IMR-90 (cell line): ENCODE measurements around the gene PM20D1. TPM values are rescaled to one million over a fixed set of nuclear protein-coding genes. Genes with fewer than 3 reads are reported as not detected.

Source experiments
- ATAC-seq: fragments of 200-7000 bp; cut with Tn5 transposase; 2 replicates; pipeline ENCODE4 v1.9.1; 2020; ENCODE audit warnings: low read depth, mild to moderate bottlenecking, moderate library complexity
- BruUV-seq: library from RNA; stranded (reverse); fragments of 400-500 nt; replicated peaks from 2 replicates; lab custom pipeline; 2021; lab: Mats Ljungman, UMichigan
- CTCF ChIA-PET: fragments of 300-600 bp; formaldehyde crosslinking; extraction: SDS; loops from one replicate; lab custom pipeline; 2021; ENCODE audit warnings: antibody characterized with exemption; lab: Yijun Ruan, JAX
- POLR2A ChIA-PET: fragments of 300-600 bp; sonication (Branson Sonifier 250); formaldehyde crosslinking; loops from one replicate; lab custom pipeline; 2022; ENCODE audit warnings: antibody characterized with exemption; ENCODE audit not compliant: unreplicated experiment; lab: Charles Lee
- DNase-seq: peaks from one replicate; pipeline ENCODE4 v3.0.0; 2013
- H2AFZ ChIP-seq: replicated peaks from 2 replicates; pipeline ENCODE3; 2013; ENCODE audit warnings: low read length, mild to moderate bottlenecking; ENCODE audit not compliant: poor library complexity
- H2AK5ac ChIP-seq: 2 replicates; pipeline ENCODE4 v1.6.1; 2013; ENCODE audit warnings: low read depth, low read length, inconsistent platforms
- H2AK9ac ChIP-seq: replicated peaks from 2 replicates; pipeline ENCODE3; 2013; ENCODE audit warnings: mild to moderate bottlenecking, low read depth, low read length, moderate library complexity; ENCODE audit not compliant: poor library complexity
- H2BK120ac ChIP-seq: 2 replicates; pipeline ENCODE4 v1.6.1; 2013; ENCODE audit warnings: low read depth, low read length, inconsistent platforms
- H2BK15ac ChIP-seq: 3 replicates; pipeline ENCODE4 v1.6.1; 2013; ENCODE audit warnings: low read depth, low read length, inconsistent platforms
- H2BK20ac ChIP-seq: 2 replicates; pipeline ENCODE4 v1.6.1; 2013; ENCODE audit warnings: low read depth, mild to moderate bottlenecking, inconsistent platforms, low read length, moderate library complexity
- H2BK5ac ChIP-seq: 2 replicates; pipeline ENCODE4 v1.6.1; 2013; ENCODE audit warnings: mild to moderate bottlenecking, low read depth, low read length, inconsistent platforms; ENCODE audit not compliant: poor library complexity, severe bottlenecking
- H3K14ac ChIP-seq: replicated peaks from 2 replicates; pipeline ENCODE4 v1.6.1; 2013; ENCODE audit warnings: low read depth, low read length, inconsistent platforms
- H3K18ac ChIP-seq: 2 replicates; pipeline ENCODE4 v1.6.1; 2013; ENCODE audit warnings: low read depth, low read length, control low read depth
- H3K23ac ChIP-seq: 2 replicates; pipeline ENCODE4 v1.6.1; 2013; ENCODE audit warnings: low read depth, low read length, inconsistent platforms
- H3K27ac ChIP-seq: 2 replicates; pipeline ENCODE4 v1.5.1; 2013; ENCODE audit warnings: mild to moderate bottlenecking, control low read depth, low read length; ENCODE audit not compliant: insufficient read depth
- H3K27me3 ChIP-seq: 2 replicates; pipeline ENCODE4 v1.6.1; 2013; ENCODE audit warnings: low read length; ENCODE audit not compliant: control insufficient read depth, insufficient read depth
- H3K36me3 ChIP-seq: 2 replicates; pipeline ENCODE4 v1.6.1; 2013; ENCODE audit warnings: low read length, mixed read lengths; ENCODE audit not compliant: control insufficient read depth, insufficient read depth
- H3K4ac ChIP-seq: 2 replicates; pipeline ENCODE4 v1.6.1; 2013; ENCODE audit warnings: low read depth, low read length, inconsistent platforms
- H3K4me1 ChIP-seq: 2 replicates; pipeline ENCODE4 v1.6.1; 2013; ENCODE audit warnings: low read length, mixed read lengths; ENCODE audit not compliant: control insufficient read depth, insufficient read depth
- H3K4me2 ChIP-seq: 2 replicates; pipeline ENCODE4 v1.6.1; 2013; ENCODE audit warnings: low read depth, mild to moderate bottlenecking, control low read depth, low read length, moderate library complexity
- H3K4me3 ChIP-seq: 2 replicates; pipeline ENCODE4 v1.5.1; 2013; ENCODE audit warnings: low read depth, mild to moderate bottlenecking, control low read depth, low read length, moderate library complexity; ENCODE audit not compliant: insufficient read depth
- H3K56ac ChIP-seq: 2 replicates; pipeline ENCODE4 v1.6.1; 2013; ENCODE audit warnings: low read length, inconsistent platforms; ENCODE audit not compliant: insufficient read depth; ENCODE audit errors: extremely low read depth
- H3K79me1 ChIP-seq, 2 experiments: 2 replicates each; pipeline ENCODE4 v1.6.1; 2013; ENCODE audit warnings: low read length in 2 of 2, inconsistent platforms in 1 of 2, low read depth in 1 of 2
- H3K9ac ChIP-seq: 2 replicates; pipeline ENCODE4 v1.6.1; 2013; ENCODE audit warnings: low read depth, low read length, control low read depth
- H3K9me1 ChIP-seq: 2 replicates; pipeline ENCODE4 v1.6.1; 2013; ENCODE audit warnings: low read length, inconsistent platforms; ENCODE audit not compliant: insufficient read depth
- H3K9me3 ChIP-seq: 2 replicates; pipeline ENCODE4 v1.6.1; 2013; ENCODE audit warnings: low read length; ENCODE audit not compliant: control insufficient read depth, insufficient read depth
- H4K20me1 ChIP-seq: 2 replicates; pipeline ENCODE4 v1.6.1; 2013; ENCODE audit warnings: low read length, inconsistent platforms; ENCODE audit not compliant: insufficient read depth
- H4K5ac ChIP-seq: 2 replicates; pipeline ENCODE4 v1.6.1; 2013; ENCODE audit warnings: mild to moderate bottlenecking, low read depth, low read length, control low read depth
- H4K8ac ChIP-seq, 2 experiments: 2 replicates each; pipeline ENCODE4 v1.6.1; 2013; ENCODE audit warnings: low read depth in 2 of 2, low read length in 2 of 2, control low read depth in 1 of 2, inconsistent platforms in 1 of 2
- H4K91ac ChIP-seq: 2 replicates; pipeline ENCODE4 v1.6.1; 2013; ENCODE audit warnings: low read depth, low read length, inconsistent platforms; ENCODE audit not compliant: insufficient read depth
- BHLHE40 ChIP-seq: fragments of 150-350 bp; IDR thresholded peaks from 2 replicates; pipeline ENCODE4 v1.6.1; 2016; ENCODE audit warnings: mild to moderate bottlenecking, low read depth, low read length
- WGBS, 2 experiments: methylation state at CpG; one replicate each; pipeline versions ENCODE4 v1.1.5 to v1.1.7; 2013; ENCODE audit warnings: missing lambda C conversion rate in 2 of 2; ENCODE audit not compliant: insufficient read length in 1 of 2; ENCODE audit errors: extremely low coverage in 2 of 2; 5-methylcytosine and 5-hydroxymethylcytosine counted together
- dilution Hi-C: fragments of 300-500 bp; cut with HindIII; formaldehyde crosslinking; loops from one replicate; pipeline ENCODE4 v1.14.3; 2018; ENCODE audit warnings: low sequenced_read_pairs; ENCODE audit not compliant: unreplicated experiment
- in situ Hi-C: fragments of 300-500 bp; cut with MboI; formaldehyde crosslinking; loops from 3 replicates; pipeline ENCODE4 v1.14.3; 2019; ENCODE audit warnings: low sequenced_read_pairs, inconsistent platforms, mixed read lengths
- intact Hi-C: fragments of 100-400 bp; cut with micrococcal nuclease; formaldehyde crosslinking; loops from 2 replicates; pipeline ENCODE4 v1.10.0; 2022
- polyA plus RNA-seq, 3 experiments: library from polyadenylated mRNA; depleted of rRNA; stranded (reverse); fragments of >200 nt; gene quantifications; 2 replicates each; pipeline ENCODE4 v1.2.3, GENCODE V29; 2012; ENCODE audit warnings: low replicate concordance in 1 of 3
- total RNA-seq: library from RNA; depleted of rRNA; stranded (reverse); fragments of >200 nt; gene quantifications from 2 replicates; pipeline ENCODE4 v1.2.3, GENCODE V29; 2012

Gene PM20D1
- total and polyA plus RNA-seq, 2 of the 4 experiments (the other 2 are of a cell fraction), result not detected

DNA sequence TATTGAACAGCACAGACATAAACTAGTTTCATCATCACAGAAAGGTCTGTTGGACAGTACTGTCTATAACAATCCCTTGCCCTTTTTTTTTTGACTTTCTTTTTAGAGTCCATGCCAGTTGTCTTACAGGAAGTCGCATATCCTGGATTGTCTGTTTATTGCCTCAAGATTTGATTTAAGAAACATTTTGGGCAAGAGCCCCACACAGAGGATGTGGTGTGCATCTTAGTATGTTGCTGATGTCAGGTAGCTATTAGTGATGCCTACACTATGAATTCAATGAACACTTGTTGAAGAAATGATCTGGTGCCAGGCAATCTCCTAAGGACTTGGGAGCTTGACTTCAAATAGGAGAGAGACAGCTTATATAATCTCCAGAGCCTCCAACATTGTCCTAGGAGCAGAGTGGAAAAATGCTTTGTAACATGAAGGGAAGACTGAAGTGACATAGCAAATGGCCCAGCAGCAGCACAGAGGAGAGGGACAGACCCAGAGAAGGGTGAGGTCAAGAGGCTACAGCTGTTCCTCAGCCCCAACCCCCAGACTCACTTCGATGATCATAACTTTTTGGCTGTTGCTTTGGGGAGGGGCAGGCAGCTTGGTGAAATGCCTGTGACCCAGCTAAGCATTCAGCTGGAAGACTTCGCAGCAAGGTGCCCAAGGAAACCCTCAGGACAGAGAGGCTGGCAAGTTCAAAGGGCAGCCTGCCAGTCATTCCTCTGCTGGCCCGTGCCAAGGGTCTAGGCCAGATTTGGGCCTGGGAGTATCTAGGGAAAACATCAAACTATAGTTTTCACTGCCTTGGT is 67.1 kb downstream of the PM20D1 start:
- H3K36me3 ChIP-seq, result no peaks in the 10 kb centered on the region
- no peak for TF ChIP-seq BHLHE40
- no peak overlapping the region for H2BK120ac ChIP-seq
- CTCF ChIA-PET, result interaction anchor here (0.6 to 2.0 kb wide), 6 partner anchors 9 to 194 kb away, joined by 3 to 11 read pairs (median 3); no protein-coding TSS in a partner anchor
- no peaks in the 10 kb centered on the region for H3K4me1 ChIP-seq
- in situ Hi-C loops (no loop called here), dilution Hi-C loops (no loop called here), intact Hi-C loops (no loop called here)
- H4K5ac ChIP-seq, result no peak overlapping the region
- no peak overlapping the region for H2BK15ac ChIP-seq
- H3K4me2 ChIP-seq, result no peak overlapping the region
- ATAC-seq, result no peak
- H2BK20ac ChIP-seq, result no peak overlapping the region
- no peak overlapping the region for H3K14ac ChIP-seq
- no peak overlapping the region for H3K4me3 ChIP-seq
- H3K79me1 ChIP-seq, result no peaks in the 10 kb centered on the region
- peaks cover 3% of the 10 kb centered on the region; the same call in 1 of the 2 replicates for H3K9me1 ChIP-seq
- H3K18ac ChIP-seq, result no peak overlapping the region
- no peak for DNase-seq
- no peak overlapping the region for H3K27ac ChIP-seq
- no peaks in the 10 kb centered on the region for H3K9me3 ChIP-seq
- H3K9ac ChIP-seq, result no peak overlapping the region
- no peak overlapping the region for H4K91ac ChIP-seq
- H2AK5ac ChIP-seq, result no peak overlapping the region
- WGBS, 2 experiments, result 67% methylated on average over 1 of the region's 4 CpGs; no CpG with 5 or more reads in 1 of the 2 experiments
- no TSS peak for BruUV-seq
- H4K8ac ChIP-seq, result no peak overlapping the region
- no peak overlapping the region for H2AK9ac ChIP-seq
- peaks cover 2% of the 10 kb centered on the region for H3K27me3 ChIP-seq
- no peak overlapping the region for H2AFZ ChIP-seq
- H3K4ac ChIP-seq, result no peak overlapping the region
- no peak overlapping the region for H3K56ac ChIP-seq
- no peak overlapping the region for H3K23ac ChIP-seq
- POLR2A ChIA-PET, result no interaction called here
- H4K20me1 ChIP-seq, result no peaks in the 10 kb centered on the region
- no peak overlapping the region for H2BK5ac ChIP-seq
